ENCODE results near the gene ZFYVE19.

ZFYVE19 gene

GRCh38 chr15:40863660-40864270 is 56.9 kb downstream of the ZFYVE19 start:
- no peak overlapping the region for H3K4me3 Mint-ChIP-seq
- no peaks in the 10 kb centered on the region for H3K36me3 Mint-ChIP-seq
- H3K4me1 Mint-ChIP-seq (ENCODE audit: low read depth), result no peaks in the 10 kb centered on the region
- no peaks in the 10 kb centered on the region for H3K9me3 Mint-ChIP-seq (ENCODE audit: low read depth)
- no peaks in the 10 kb centered on the region for H3K27me3 Mint-ChIP-seq
- H3K27ac Mint-ChIP-seq, result no peak overlapping the region

Measured in activated naive CD8-positive, alpha-beta T cell (primary cell).